Measurements from ENCODE around the gene SPRED2. TPM values are rescaled to one million over a fixed set of nuclear protein-coding genes. Genes with fewer than 3 reads are reported as not detected.
A peak's percentile ranks its signal among the peaks of the same experiment; 100 is the strongest.

The SPRED2 gene
- total and polyA plus RNA-seq, 2 experiments from 2014 or later, result 19.7 to 20.3 TPM

- H3K9ac ChIP-seq, result peak overlapping the region; percentile 69
- peak overlapping the region; percentile 58 for H3K4me3 ChIP-seq
These were observed 49.5 kb downstream of the SPRED2 start for GRCh38 chr2:65382776-65383357.

DNA sequence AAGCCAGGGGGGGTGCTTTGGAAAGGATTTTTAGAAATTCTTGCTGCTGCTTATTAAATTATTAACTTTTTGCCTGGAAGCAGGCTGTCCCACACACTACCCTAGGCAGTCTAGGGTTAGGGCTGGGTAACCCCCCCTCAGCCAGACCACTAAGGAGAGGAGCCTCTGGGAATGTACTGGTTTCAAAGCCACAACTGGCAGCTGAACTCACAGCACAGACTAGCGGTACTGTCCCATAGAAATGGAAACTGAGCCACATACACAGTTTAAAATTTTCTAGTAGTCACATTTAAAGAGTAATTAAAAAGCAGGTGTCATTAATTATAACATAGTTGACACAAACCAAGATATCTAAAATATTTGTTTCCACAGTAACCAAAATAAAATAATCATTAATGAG lies 50.1 kb downstream of the SPRED2 start:
- in situ Hi-C loops (cut with MboI), result no loop called here
- Histone ChIP-seq H3F3A (ENCODE audit: insufficient read depth) (peaks cover 30% of the 10 kb centered on the region), H3K36me3 (ENCODE audit: low read depth) (no peaks in the 10 kb centered on the region), H4K20me1 (ENCODE audit: insufficient read depth) (no peaks in the 10 kb centered on the region), H3K9me2 (ENCODE audit: insufficient read depth) (no peaks in the 10 kb centered on the region), H2AFZ (no peak overlapping the region), H3K27me3 (replicated peaks; ENCODE audit: insufficient read depth) (no peaks in the 10 kb centered on the region), H3K9ac (peak overlapping the region; percentile 69), H3K4me2 (ENCODE audit: unreplicated experiment) (peak overlapping the region; percentile 85), H3K9me3 (ENCODE audit: low read depth) (no peaks in the 10 kb centered on the region), H3K79me2 (ENCODE audit: insufficient read depth) (peaks cover 94% of the 10 kb centered on the region), H3K27ac (peak overlapping the region; percentile 85), H3K4me1 (ENCODE audit: insufficient read depth) (peaks cover 55% of the 10 kb centered on the region), H3K4me3 (peak overlapping the region; percentile 58)
- no peak for TF ChIP-seq EZH2phosphoT487 (IDR thresholded peaks at IDR 0.05; ENCODE audit: insufficient read depth, low read depth)
- no peak for TF ChIP-seq EZH2 (IDR thresholded peaks at IDR 0.05; ENCODE audit: insufficient read depth, poor library complexity, severe bottlenecking)
- 14 to 19% methylated on average over 1 of the region's 1 CpG for WGBS, 2 experiments (ENCODE audit: low coverage in 1 of 2, low lambda C conversion rate in 2 of 2, missing lambda C conversion rate in 2 of 2)
- no peak for DNase-seq

More at GRCh38 chr2:65382776-65383357, 49.5 kb downstream of the SPRED2 start:
- TF ChIP-seq EZH2 (IDR thresholded peaks at IDR 0.05; ENCODE audit: insufficient read depth, poor library complexity, severe bottlenecking) (no peak), EZH2phosphoT487 (IDR thresholded peaks at IDR 0.05; ENCODE audit: insufficient read depth, low read depth) (no peak)
- Histone ChIP-seq H3F3A (ENCODE audit: insufficient read depth) (peaks cover 26% of the 10 kb centered on the region), H3K27me3 (replicated peaks; ENCODE audit: insufficient read depth) (no peaks in the 10 kb centered on the region), H3K4me2 (ENCODE audit: unreplicated experiment) (peak overlapping the region; percentile 85), H3K9me3 (ENCODE audit: low read depth) (no peaks in the 10 kb centered on the region), H3K9me2 (ENCODE audit: insufficient read depth) (no peaks in the 10 kb centered on the region), H3K4me1 (ENCODE audit: insufficient read depth) (peaks cover 50% of the 10 kb centered on the region), H4K20me1 (ENCODE audit: insufficient read depth) (no peaks in the 10 kb centered on the region), H3K79me2 (ENCODE audit: insufficient read depth) (peaks cover 97% of the 10 kb centered on the region), H3K27ac (peak overlapping the region; percentile 85), H3K36me3 (ENCODE audit: low read depth) (no peaks in the 10 kb centered on the region), H2AFZ (no peak overlapping the region)
- peak; percentile 97 for DNase-seq
- WGBS, 2 experiments (ENCODE audit: low coverage in 1 of 2, low lambda C conversion rate in 2 of 2, missing lambda C conversion rate in 2 of 2), result 11% methylated on average over 20 of the region's 20 CpGs
- in situ Hi-C loops (cut with MboI), result no loop called here

- no peak for DNase-seq
- no peak overlapping the region for H3K9ac ChIP-seq
- peaks cover 60% of the 10 kb centered on the region for H3K4me1 ChIP-seq (ENCODE audit: insufficient read depth)
- in situ Hi-C loops (cut with MboI), result no loop called here
- no peak overlapping the region for H2AFZ ChIP-seq
- H3K36me3 ChIP-seq (ENCODE audit: low read depth), result no peaks in the 10 kb centered on the region
- no peaks in the 10 kb centered on the region for H3K9me2 ChIP-seq (ENCODE audit: insufficient read depth)
- H3K79me2 ChIP-seq (ENCODE audit: insufficient read depth), result peaks cover 94% of the 10 kb centered on the region
- TF ChIP-seq EZH2phosphoT487 (IDR thresholded peaks at IDR 0.05; ENCODE audit: insufficient read depth, low read depth) (no peak), EZH2 (IDR thresholded peaks at IDR 0.05; ENCODE audit: insufficient read depth, poor library complexity, severe bottlenecking) (no peak)
- no peaks in the 10 kb centered on the region for H4K20me1 ChIP-seq (ENCODE audit: insufficient read depth)
- no peak overlapping the region for H3K4me2 ChIP-seq (ENCODE audit: unreplicated experiment)
- peak overlapping the region; percentile 85; the same call in 1 of the 2 replicates for H3K27ac ChIP-seq
- no peaks in the 10 kb centered on the region for H3K27me3 ChIP-seq (replicated peaks; ENCODE audit: insufficient read depth)
- 95 to 97% methylated on average over 5 of the region's 5 CpGs for WGBS, 2 experiments (ENCODE audit: low coverage in 1 of 2, low lambda C conversion rate in 2 of 2, missing lambda C conversion rate in 2 of 2)
- peaks cover 36% of the 10 kb centered on the region for H3F3A ChIP-seq (ENCODE audit: insufficient read depth)
- no peaks in the 10 kb centered on the region for H3K9me3 ChIP-seq (ENCODE audit: low read depth)
- H3K4me3 ChIP-seq, result no peak overlapping the region
These were observed 50.8 kb downstream of the SPRED2 start for GRCh38 chr2:65381607-65382051.

GRCh38 chr2:65380255-65380654 lies 52.1 kb downstream of the SPRED2 start:
- no peak for TF ChIP-seq EZH2 (IDR thresholded peaks at IDR 0.05; ENCODE audit: insufficient read depth, poor library complexity, severe bottlenecking)
- TF ChIP-seq EZH2phosphoT487 (IDR thresholded peaks at IDR 0.05; ENCODE audit: insufficient read depth, low read depth), result no peak
- H3K9me3 ChIP-seq (ENCODE audit: low read depth), result no peaks in the 10 kb centered on the region
- peaks cover 60% of the 10 kb centered on the region for H3K4me1 ChIP-seq (ENCODE audit: insufficient read depth)
- no peak overlapping the region for H2AFZ ChIP-seq
- H3K36me3 ChIP-seq (ENCODE audit: low read depth), result no peaks in the 10 kb centered on the region
- H4K20me1 ChIP-seq (ENCODE audit: insufficient read depth), result no peaks in the 10 kb centered on the region
- H3K4me3 ChIP-seq, result no peak overlapping the region
- H3K27me3 ChIP-seq (replicated peaks; ENCODE audit: insufficient read depth), result no peaks in the 10 kb centered on the region
- H3K4me2 ChIP-seq (ENCODE audit: unreplicated experiment), result no peak overlapping the region
- WGBS, 2 experiments (ENCODE audit: low coverage in 1 of 2, low lambda C conversion rate in 2 of 2, missing lambda C conversion rate in 2 of 2), result 66 to 69% methylated on average over 5 of the region's 5 CpGs
- peak; percentile 44 for DNase-seq
- H3K79me2 ChIP-seq (ENCODE audit: insufficient read depth), result peaks cover 94% of the 10 kb centered on the region
- no peak overlapping the region for H3K27ac ChIP-seq
- no peaks in the 10 kb centered on the region for H3K9me2 ChIP-seq (ENCODE audit: insufficient read depth)
- H3K9ac ChIP-seq, result no peak overlapping the region
- H3F3A ChIP-seq (ENCODE audit: insufficient read depth), result peaks cover 36% of the 10 kb centered on the region
- in situ Hi-C loops (cut with MboI), result no loop called here
